Measurements from ENCODE around the gene UPP1.

DNA sequence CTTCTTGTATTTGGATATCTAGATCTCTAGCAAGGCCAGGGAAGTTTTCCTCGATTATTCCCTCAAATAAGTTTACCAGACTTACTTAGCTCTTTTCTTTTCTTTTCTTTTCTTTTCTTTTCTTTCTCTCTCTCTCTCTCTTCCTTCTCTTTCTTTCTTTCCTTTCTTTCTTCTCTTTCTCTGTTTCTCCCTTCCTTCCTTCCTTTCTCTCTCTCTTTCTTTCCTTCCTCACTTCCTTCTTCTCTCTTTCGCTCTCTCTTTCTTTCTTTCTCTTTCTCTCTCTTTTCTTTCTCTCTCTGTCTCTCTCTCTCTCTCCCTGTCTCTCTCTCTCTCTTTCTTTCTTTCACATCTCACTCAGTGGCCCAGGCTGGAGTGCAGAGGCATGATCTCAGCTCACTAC lies 37.0 kb downstream of the UPP1 start:
- no peak for TF ChIP-seq POLR2A (IDR thresholded peaks at IDR 0.05)
- no peak for TF ChIP-seq CTCF (IDR thresholded peaks at IDR 0.05)

All from Peyer's patch (tissue), 4 donors.